ENCODE results near the gene CRB2. TPM values are rescaled to one million over a fixed set of nuclear protein-coding genes. Genes with fewer than 3 reads are reported as not detected.

CRB2 gene
- polyA plus RNA-seq, 4 donors, result 19.3 to 32.3 (median 29.7) TPM

GRCh38 chr9:123361731-123362510 is 5.9 kb downstream of the CRB2 start:
- no peak for DNase-seq (ENCODE audit: low read depth in 4 of 4, low spot score in 2 of 4)

GRCh38 chr9:123362856-123363255 is 6.9 kb downstream of the CRB2 start:
- no peak for DNase-seq (ENCODE audit: low read depth in 4 of 4, low spot score in 2 of 4)

- peak in 2 of 4 donors; percentile 56 to 70 for DNase-seq (ENCODE audit: low read depth in 4 of 4, low spot score in 2 of 4)
Measured at GRCh38 chr9:123364241-123364824, 8.3 kb downstream of the CRB2 start.

GRCh38 chr9:123365287-123365880 is 9.4 kb downstream of the CRB2 start:
- DNase-seq (ENCODE audit: low read depth in 4 of 4, low spot score in 2 of 4), result no peak

- DNase-seq (ENCODE audit: low read depth in 4 of 4, low spot score in 2 of 4), result no peak
Measured at GRCh38 chr9:123365881-123366528, 10.0 kb downstream of the CRB2 start.

- no peak for DNase-seq (ENCODE audit: low read depth in 4 of 4, low spot score in 2 of 4)
Measured at GRCh38 chr9:123368023-123368422, 12.0 kb downstream of the CRB2 start.

- no peak for DNase-seq (ENCODE audit: low read depth in 4 of 4, low spot score in 2 of 4)
Measured at GRCh38 chr9:123368536-123369153, 12.6 kb downstream of the CRB2 start.

GRCh38 chr9:123369296-123369695 is 13.3 kb downstream of the CRB2 start:
- DNase-seq (ENCODE audit: low read depth in 4 of 4, low spot score in 2 of 4), result no peak

- no peak for DNase-seq (ENCODE audit: low read depth in 4 of 4, low spot score in 2 of 4)
Measured at GRCh38 chr9:123370108-123370507, 14.1 kb downstream of the CRB2 start.

GRCh38 chr9:123370526-123371227 is 14.7 kb downstream of the CRB2 start:
- no peak for DNase-seq (ENCODE audit: low read depth in 4 of 4, low spot score in 2 of 4)

- DNase-seq (ENCODE audit: low read depth in 4 of 4, low spot score in 2 of 4), result no peak
Measured at GRCh38 chr9:123371228-123371584, 15.2 kb downstream of the CRB2 start.

- no peak for DNase-seq (ENCODE audit: low read depth in 4 of 4, low spot score in 2 of 4)
Measured at GRCh38 chr9:123371805-123372590, 16.0 kb downstream of the CRB2 start.

GRCh38 chr9:123372766-123373446 is 16.9 kb downstream of the CRB2 start:
- no peak for DNase-seq (ENCODE audit: low read depth in 4 of 4, low spot score in 2 of 4)

- no peak for DNase-seq (ENCODE audit: low read depth in 4 of 4, low spot score in 2 of 4)
Measured at GRCh38 chr9:123373447-123373923, 17.5 kb downstream of the CRB2 start.

GRCh38 chr9:123373946-123374345 is 17.9 kb downstream of the CRB2 start:
- DNase-seq (ENCODE audit: low read depth in 4 of 4, low spot score in 2 of 4), result no peak

GRCh38 chr9:123375469-123376132 is 19.6 kb downstream of the CRB2 start:
- no peak for DNase-seq (ENCODE audit: low read depth in 4 of 4, low spot score in 2 of 4)

- no peak for DNase-seq (ENCODE audit: low read depth in 4 of 4, low spot score in 2 of 4)
Measured at GRCh38 chr9:123376218-123377071, 20.4 kb downstream of the CRB2 start.
